GM19438 (cell line): ENCODE results near the gene HS3ST5.

Experiments used
- ATAC-seq: cut with Tn5 transposase; IDR thresholded peaks from one replicate; pipeline ENCODE4 v1.9.1; 2021; ENCODE audit warnings: low read depth; ENCODE audit not compliant: unreplicated experiment

Gene HS3ST5

GRCh38 chr6:114010540-114010939 lies 332.3 kb downstream of the HS3ST5 start:
- ATAC-seq, result no peak

DNA sequence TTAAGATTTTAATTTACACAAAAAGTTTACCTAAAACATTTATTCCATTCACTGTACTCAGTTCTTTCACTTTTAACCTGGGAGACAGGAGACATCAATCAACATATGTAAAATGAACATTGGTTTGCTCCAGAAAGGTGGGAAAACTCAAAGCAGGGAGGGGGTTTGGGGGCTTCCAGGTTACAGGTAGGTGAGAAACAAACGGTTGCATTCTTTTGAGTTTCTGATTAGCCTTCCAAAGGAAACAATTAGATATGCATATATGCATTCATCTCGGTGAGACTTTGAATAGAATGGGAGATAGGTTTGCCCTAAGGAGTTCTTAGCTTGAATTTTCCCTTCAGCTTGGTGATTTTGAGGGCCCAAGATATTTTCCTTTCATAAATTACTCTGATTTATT lies 333.6 kb downstream of the HS3ST5 start:
- ATAC-seq, result no peak

- ATAC-seq, result no peak
Observed at GRCh38 chr6:114008331-114008730, 334.5 kb downstream of the HS3ST5 start.

DNA sequence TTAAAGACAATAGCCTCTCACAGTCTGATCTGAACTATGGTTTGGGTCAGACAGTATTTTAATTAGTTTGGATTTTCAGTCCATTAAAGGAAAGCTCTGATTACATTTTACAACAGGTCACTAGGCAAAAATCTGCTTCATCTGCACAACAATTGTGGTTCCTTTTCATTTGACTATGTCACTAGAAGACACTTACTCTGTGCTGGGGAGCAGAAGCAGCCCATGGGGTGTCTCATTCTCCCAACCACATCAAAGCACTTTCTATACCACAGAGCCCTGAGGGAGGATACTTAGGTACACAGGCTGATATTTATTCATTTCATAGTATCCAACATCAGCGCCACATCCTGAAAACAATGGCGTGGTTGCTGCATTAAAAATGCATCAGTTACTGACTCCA lies 335.3 kb downstream of the HS3ST5 start:
- ATAC-seq, result no peak
